GM12878 (cell line): ENCODE measurements around the gene ADAMTSL2. TPM values are rescaled to one million over a fixed set of nuclear protein-coding genes. Genes with fewer than 3 reads are reported as not detected.

Experiments
- ATAC-seq: fragments of 200-7000 bp; cut with Tn5 transposase; 3 replicates; pipeline ENCODE4 v1.9.1; 2020; ENCODE audit warnings: mild to moderate bottlenecking, moderate library complexity
- BruUV-seq: library from RNA; stranded (reverse); fragments of 400-500 nt; replicated peaks from 2 replicates; lab custom pipeline; 2021; lab: Mats Ljungman, UMichigan
- CTCF ChIA-PET: fragments of 300-600 bp; sonication (Branson Sonifier 250); formaldehyde crosslinking; extraction: SDS; loops from one replicate; lab custom pipeline; 2021; ENCODE audit warnings: inconsistent platforms; lab: Yijun Ruan, JAX
- POLR2A ChIA-PET: fragments of 350-600 bp; formaldehyde crosslinking; extraction: SDS; loops from one replicate; lab custom pipeline; 2021; ENCODE audit warnings: inconsistent platforms; lab: Charles Lee
- RAD21 ChIA-PET: fragments of 300-600 bp; sonication (Branson Sonifier 250); formaldehyde crosslinking; loops from one replicate; lab custom pipeline; 2023; ENCODE audit warnings: antibody characterized with exemption; ENCODE audit not compliant: unreplicated experiment; lab: Charles Lee
- SMC1A ChIA-PET: fragments of 300-600 bp; sonication (Branson Sonifier 250); formaldehyde crosslinking; loops from one replicate; lab custom pipeline; 2023; ENCODE audit not compliant: unreplicated experiment, uncharacterized antibody; lab: Charles Lee
- DNase-seq: peaks from one replicate; pipeline ENCODE4 v3.0.0-alpha.2; 2011; ENCODE audit warnings: low read depth, low spot score
- FAIRE-seq: peaks from 3 replicates; lab custom pipeline; 2011; peaks lifted over from hg19 to GRCh38; lab: Jason Lieb, UNC
- H2AFZ ChIP-seq: 2 replicates; pipeline ENCODE4 v1.6.0; 2011; ENCODE audit warnings: low read depth, low read length, control low read depth; ENCODE audit not compliant: control insufficient read depth
- H3K27ac ChIP-seq: 2 replicates; pipeline ENCODE4 v1.5.1; 2011; ENCODE audit warnings: control low read depth; ENCODE audit not compliant: control insufficient read depth, insufficient read depth
- H3K27me3 ChIP-seq, 2 experiments: replicated peaks in 1 of 2; 2 replicates each; pipeline versions ENCODE4 v1.6.0 to v1.6.1; 2011; ENCODE audit warnings: low read length in 1 of 2; ENCODE audit not compliant: control insufficient read depth in 2 of 2, insufficient read depth in 2 of 2
- H3K36me3 ChIP-seq, 2 experiments: 2 replicates each; pipeline ENCODE4 v1.5.1; 2011; ENCODE audit warnings: low read length in 1 of 2; ENCODE audit not compliant: control insufficient read depth in 2 of 2, insufficient read depth in 2 of 2
- H3K4me1 ChIP-seq: 2 replicates; pipeline ENCODE4 v1.6.1; 2011; ENCODE audit warnings: mild to moderate bottlenecking, low read length, moderate library complexity, mixed read lengths; ENCODE audit not compliant: control insufficient read depth, insufficient read depth
- H3K4me2 ChIP-seq: 2 replicates; pipeline ENCODE4 v1.6.0; 2011; ENCODE audit warnings: control low read depth; ENCODE audit not compliant: control insufficient read depth, insufficient read depth
- H3K4me3 ChIP-seq: fragments of 200-600 bp; sonication (generic); 2 replicates; pipeline ENCODE4 v1.5.1; 2016
- H3K79me2 ChIP-seq: 2 replicates; pipeline ENCODE4 v1.6.0; 2011; ENCODE audit warnings: low read length; ENCODE audit not compliant: control insufficient read depth, insufficient read depth
- H3K9ac ChIP-seq: 2 replicates; pipeline ENCODE4 v1.8.0; 2011; ENCODE audit warnings: low read length, control low read depth, mixed read lengths; ENCODE audit not compliant: control insufficient read depth, insufficient read depth
- H3K9me3 ChIP-seq: replicated peaks from 3 replicates; pipeline ENCODE4 v1.5.1; 2011; ENCODE audit warnings: mild to moderate bottlenecking, low read length; ENCODE audit not compliant: control insufficient read depth, insufficient read depth
- H4K20me1 ChIP-seq: 2 replicates; pipeline ENCODE4 v1.6.0; 2011; ENCODE audit not compliant: control insufficient read depth, insufficient read depth
- BACH1 ChIP-seq: fragments of 450-650 bp; IDR thresholded peaks from 2 replicates; pipeline ENCODE4 v1.6.1; 2017; ENCODE audit warnings: mild to moderate bottlenecking, borderline replicate concordance
- MYB ChIP-seq: fragments of 150-350 bp; IDR thresholded peaks from 2 replicates; pipeline ENCODE4 v1.6.1; 2014; ENCODE audit warnings: mild to moderate bottlenecking, low read depth, low read length, borderline replicate concordance
- PBX3 ChIP-seq: IDR thresholded peaks from 2 replicates; pipeline ENCODE4 v1.6.1; 2011; ENCODE audit warnings: mild to moderate bottlenecking, low read depth, low read length, moderate library complexity; ENCODE audit not compliant: insufficient replicate concordance
- PML ChIP-seq: IDR thresholded peaks from 2 replicates; pipeline ENCODE4 v1.6.1; 2012; ENCODE audit warnings: low read length, inconsistent platforms
- WGBS: methylation state at CpG from one replicate; pipeline ENCODE4 v1.1.6; 2016; ENCODE audit warnings: low lambda C conversion rate; ENCODE audit not compliant: insufficient replicate concordance, insufficient coverage; ENCODE audit errors: missing lambda C conversion rate; 5-methylcytosine and 5-hydroxymethylcytosine counted together
- in situ Hi-C: fragments of 300-500 bp; cut with MboI; formaldehyde crosslinking; loops from 9 replicates; pipeline ENCODE4 v1.14.3; 2018; ENCODE audit warnings: mixed read lengths
- intact Hi-C: fragments of 100-400 bp; cut with micrococcal nuclease; formaldehyde crosslinking; loops from one replicate; pipeline ENCODE4 v1.14.2; 2022; ENCODE audit not compliant: unreplicated experiment
- polyA plus RNA-seq, 11 experiments: library from polyadenylated mRNA; depleted of rRNA in 4 of 11; unstranded in 6 of 11; stranded (reverse) in 5 of 11; fragments of >200 nt; fragmentation: Nextera tagmentation in 4 of 11; fragmentation: Illumina TruSeq in 1 of 11; extraction: Ambion mirVana in 4 of 11; extraction: Trizol in 1 of 11; gene quantifications; 1 replicate in 1 of 11; 2 replicates in 10 of 11; pipeline versions ENCODE4 v1.2.1 to v1.2.3, GENCODE V29; 2011 to 2016; ENCODE audit warnings: inconsistent platforms in 2 of 11, missing spikeins in 2 of 11, low read depth in 1 of 11
- total RNA-seq, 4 experiments: library from RNA; depleted of rRNA in 3 of 4; stranded (reverse); fragments of >200 nt in 3 of 4; fragmentation: Illumina TruSeq in 1 of 4; extraction: Trizol in 1 of 4; gene quantifications; 2 replicates each; pipeline versions ENCODE4 v1.2.1 to v1.2.3, GENCODE V29; 2013 to 2021
- TF ChIP-seq, protein P1 (sequence below): fragments of 450-650 bp; IDR thresholded peaks from 2 replicates; pipeline ENCODE4 v1.6.1; 2016; ENCODE audit warnings: mild to moderate bottlenecking
- TF ChIP-seq, protein P2 (sequence below): fragments of 450-650 bp; formaldehyde crosslinking; IDR thresholded peaks from 2 replicates; pipeline ENCODE4 v1.4.0; 2020; ENCODE audit warnings: mild to moderate bottlenecking, moderate library complexity

ADAMTSL2 gene
- total and polyA plus RNA-seq, 10 of the 15 experiments (the other 5 are each of a cell fraction or from before 2014, with no cell fraction given): 0.07 TPM; not detected in 9

- in situ Hi-C loops: no loop called here
- no peaks in the 10 kb centered on the region for H3K27me3 ChIP-seq
- no peak for ATAC-seq
Measured at GRCh38 chr9:133557581-133557980, 23.1 kb downstream of the ADAMTSL2 start.

More at GRCh38 chr9:133557581-133557980, 23.1 kb downstream of the ADAMTSL2 start:
- TF ChIP-seq, protein P1, sequence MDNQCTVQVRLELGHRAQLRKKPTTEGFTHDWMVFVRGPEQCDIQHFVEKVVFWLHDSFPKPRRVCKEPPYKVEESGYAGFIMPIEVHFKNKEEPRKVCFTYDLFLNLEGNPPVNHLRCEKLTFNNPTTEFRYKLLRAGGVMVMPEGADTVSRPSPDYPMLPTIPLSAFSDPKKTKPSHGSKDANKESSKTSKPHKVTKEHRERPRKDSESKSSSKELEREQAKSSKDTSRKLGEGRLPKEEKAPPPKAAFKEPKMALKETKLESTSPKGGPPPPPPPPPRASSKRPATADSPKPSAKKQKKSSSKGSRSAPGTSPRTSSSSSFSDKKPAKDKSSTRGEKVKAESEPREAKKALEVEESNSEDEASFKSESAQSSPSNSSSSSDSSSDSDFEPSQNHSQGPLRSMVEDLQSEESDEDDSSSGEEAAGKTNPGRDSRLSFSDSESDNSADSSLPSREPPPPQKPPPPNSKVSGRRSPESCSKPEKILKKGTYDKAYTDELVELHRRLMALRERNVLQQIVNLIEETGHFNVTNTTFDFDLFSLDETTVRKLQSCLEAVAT: no peak
- TF ChIP-seq, protein P2, sequence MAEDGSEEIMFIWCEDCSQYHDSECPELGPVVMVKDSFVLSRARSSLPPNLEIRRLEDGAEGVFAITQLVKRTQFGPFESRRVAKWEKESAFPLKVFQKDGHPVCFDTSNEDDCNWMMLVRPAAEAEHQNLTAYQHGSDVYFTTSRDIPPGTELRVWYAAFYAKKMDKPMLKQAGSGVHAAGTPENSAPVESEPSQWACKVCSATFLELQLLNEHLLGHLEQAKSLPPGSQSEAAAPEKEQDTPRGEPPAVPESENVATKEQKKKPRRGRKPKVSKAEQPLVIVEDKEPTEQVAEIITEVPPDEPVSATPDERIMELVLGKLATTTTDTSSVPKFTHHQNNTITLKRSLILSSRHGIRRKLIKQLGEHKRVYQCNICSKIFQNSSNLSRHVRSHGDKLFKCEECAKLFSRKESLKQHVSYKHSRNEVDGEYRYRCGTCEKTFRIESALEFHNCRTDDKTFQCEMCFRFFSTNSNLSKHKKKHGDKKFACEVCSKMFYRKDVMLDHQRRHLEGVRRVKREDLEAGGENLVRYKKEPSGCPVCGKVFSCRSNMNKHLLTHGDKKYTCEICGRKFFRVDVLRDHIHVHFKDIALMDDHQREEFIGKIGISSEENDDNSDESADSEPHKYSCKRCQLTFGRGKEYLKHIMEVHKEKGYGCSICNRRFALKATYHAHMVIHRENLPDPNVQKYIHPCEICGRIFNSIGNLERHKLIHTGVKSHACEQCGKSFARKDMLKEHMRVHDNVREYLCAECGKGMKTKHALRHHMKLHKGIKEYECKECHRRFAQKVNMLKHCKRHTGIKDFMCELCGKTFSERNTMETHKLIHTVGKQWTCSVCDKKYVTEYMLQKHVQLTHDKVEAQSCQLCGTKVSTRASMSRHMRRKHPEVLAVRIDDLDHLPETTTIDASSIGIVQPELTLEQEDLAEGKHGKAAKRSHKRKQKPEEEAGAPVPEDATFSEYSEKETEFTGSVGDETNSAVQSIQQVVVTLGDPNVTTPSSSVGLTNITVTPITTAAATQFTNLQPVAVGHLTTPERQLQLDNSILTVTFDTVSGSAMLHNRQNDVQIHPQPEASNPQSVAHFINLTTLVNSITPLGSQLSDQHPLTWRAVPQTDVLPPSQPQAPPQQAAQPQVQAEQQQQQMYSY (CRISPR knock-in tag): no peak
- TF ChIP-seq BACH1 (no peak), MYB (no peak), PBX3 (no peak), PML (no peak)
- no peaks in the 10 kb centered on the region for H3K36me3 ChIP-seq
- CTCF ChIA-PET: interaction anchor here (1.6 kb wide), 1 partner anchor 71 kb away, joined by 7 read pairs; no protein-coding TSS in a partner anchor
- H3K9me3 ChIP-seq: no peaks in the 10 kb centered on the region
- H3K4me1 ChIP-seq: peaks cover 15% of the 10 kb centered on the region
- no peaks in the 10 kb centered on the region for H3K79me2 ChIP-seq
- intact Hi-C loops: no loop called here
- no peak overlapping the region for H3K4me3 ChIP-seq
- no peak overlapping the region for H3K4me2 ChIP-seq
- WGBS: 88% methylated on average over 9 of the region's 9 CpGs
- FAIRE-seq (no peak), DNase-seq (no peak)
- no peaks in the 10 kb centered on the region for H4K20me1 ChIP-seq
- no TSS peak for BruUV-seq
- no peak overlapping the region for H3K9ac ChIP-seq
- POLR2A ChIA-PET: no interaction called here
- RAD21 ChIA-PET: no interaction called here
- SMC1A ChIA-PET: no interaction called here
- H3K27ac ChIP-seq: no peak overlapping the region
- no peak overlapping the region for H2AFZ ChIP-seq
